ENCODE data around the gene TMEM91.
"Not testable (repeated sequence)": the region's sequence is repeated elsewhere in the genome, so short reads cannot be mapped to it uniquely, and the experiment has no call there.

Gene TMEM91

DNA sequence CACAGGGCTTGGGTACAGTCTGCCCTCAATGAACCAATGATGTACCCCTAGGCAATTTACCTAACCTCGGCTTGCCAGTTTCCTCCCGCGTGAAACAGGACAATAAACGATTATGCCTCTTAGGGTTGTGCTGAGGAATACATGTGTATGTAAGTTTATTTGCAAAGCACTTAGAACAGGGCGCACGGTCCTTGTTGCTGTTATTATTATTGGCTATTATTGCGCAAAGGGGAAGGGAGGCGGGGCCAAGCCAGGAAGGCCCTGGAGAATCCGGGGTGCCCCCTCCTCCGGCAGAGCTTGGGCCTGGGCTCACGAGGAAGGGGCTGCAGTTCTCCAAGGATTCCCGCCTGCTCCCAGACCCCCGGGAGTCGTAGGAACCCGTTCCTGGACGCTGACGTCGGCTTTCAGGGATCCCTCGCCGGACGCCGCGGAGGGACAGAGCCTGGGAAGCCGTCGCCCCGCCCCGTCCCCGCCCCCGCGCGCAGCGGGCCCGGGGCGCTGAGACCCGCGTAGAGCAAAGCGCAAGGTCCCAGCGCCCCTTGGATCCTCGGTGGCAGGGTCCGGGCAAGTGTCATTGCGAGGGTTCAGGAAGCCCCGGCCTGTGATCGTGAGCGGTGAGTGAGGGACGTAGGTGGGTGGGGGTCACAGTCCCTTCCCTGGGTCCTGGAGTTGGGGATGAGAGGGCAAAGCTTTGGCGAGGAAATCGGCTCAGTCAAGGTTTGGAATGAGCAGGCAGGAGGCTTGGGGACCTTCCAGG, at the start of gene TMEM91:
Gene TMEM91 (plus strand): TSS at position 293 of the 757 bp plus-strand sequence. CDS start 1,777 bp downstream, outside the sequence.
- no peak for DNase-seq

DNA sequence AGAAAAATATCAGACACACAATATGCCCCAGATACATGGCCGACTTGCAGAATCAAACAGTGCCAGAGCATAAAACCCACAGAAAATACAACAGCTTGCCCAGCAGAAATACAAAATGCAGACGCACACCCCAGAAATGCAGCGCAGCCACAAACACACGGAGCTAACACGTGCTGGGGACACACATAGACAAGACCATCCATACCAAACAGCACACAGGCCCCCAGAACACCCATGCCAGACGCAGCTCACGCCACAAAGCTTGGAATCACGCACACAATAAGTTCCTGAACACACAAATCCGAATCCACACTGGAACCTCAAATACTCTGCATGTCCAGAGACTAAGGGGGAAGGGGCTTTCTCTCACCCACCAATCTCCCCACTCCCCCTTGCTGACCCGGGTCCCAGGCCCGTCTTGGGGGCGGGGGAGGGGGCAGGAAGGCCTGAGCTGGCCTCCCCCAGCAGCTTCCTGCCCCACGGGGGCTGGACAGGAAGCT, 49.2 kb upstream of the TMEM91 start:
- DNase-seq = no peak

GRCh38 chr19:41327576-41328156, 48.7 kb upstream of the TMEM91 start:
- DNase-seq = no peak

GRCh38 chr19:41328157-41328841, 48.0 kb upstream of the TMEM91 start:
- no peak for DNase-seq

GRCh38 chr19:41328842-41329225, 47.5 kb upstream of the TMEM91 start:
- no peak for DNase-seq

- DNase-seq = no peak
Observed at GRCh38 chr19:41330481-41330880, 45.9 kb upstream of the TMEM91 start.

DNA sequence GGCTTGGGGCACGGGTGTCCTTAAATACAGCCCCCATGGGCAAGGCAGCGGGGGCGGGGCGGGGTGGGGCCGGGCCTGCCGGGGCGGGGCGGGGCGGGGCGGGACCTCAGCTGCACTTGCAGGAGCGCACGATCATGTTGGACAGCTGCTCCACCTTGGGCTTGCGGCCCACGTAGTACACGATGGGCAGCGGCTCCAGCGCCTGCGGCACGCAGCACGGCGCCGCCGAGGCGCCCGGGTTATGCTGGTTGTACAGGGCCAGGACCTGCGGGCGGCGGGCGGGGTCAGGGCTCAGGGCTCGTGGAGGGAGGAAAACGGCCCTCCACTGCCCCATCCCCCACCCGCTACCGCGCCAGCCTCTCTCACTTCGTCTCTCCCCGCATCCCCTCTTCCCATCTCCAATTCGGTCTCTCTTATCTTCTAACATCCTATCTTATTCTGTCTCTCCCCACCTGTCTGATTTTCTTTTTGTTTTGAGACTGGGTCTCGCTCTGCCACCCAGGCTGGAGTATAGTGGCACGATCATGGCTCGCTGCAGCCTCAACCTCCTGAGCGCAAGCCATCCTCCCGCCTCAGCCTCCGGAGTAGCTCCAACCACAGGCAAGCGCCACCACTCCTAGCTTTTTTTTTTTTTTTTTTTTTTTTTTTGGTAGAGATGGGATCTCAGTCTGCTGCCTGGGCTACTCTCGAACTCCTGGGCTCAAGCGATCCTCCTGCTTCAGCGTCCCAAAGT, 45.2 kb upstream of the TMEM91 start:
- DNase-seq = no peak

DNA sequence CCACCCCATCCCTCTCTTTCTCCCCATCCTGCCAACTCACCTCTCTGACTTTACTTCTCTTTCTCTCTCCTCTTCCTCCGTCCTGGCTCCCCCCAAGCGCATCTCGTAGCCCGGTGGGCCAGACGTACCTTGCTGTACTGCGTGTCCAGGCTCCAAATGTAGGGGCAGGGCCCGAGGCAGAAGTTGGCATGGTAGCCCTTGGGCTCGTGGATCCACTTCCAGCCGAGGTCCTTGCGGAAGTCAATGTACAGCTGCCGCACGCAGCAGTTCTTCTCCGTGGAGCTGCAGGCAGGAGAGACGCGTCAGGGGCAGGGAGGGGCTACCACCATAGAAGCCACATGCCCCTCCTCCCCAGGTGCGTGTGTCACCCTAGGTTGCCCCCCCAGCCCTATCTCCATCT, 44.3 kb upstream of the TMEM91 start:
- no peak for DNase-seq

- DNase-seq = no peak
Observed at GRCh38 chr19:41332468-41332867, 43.9 kb upstream of the TMEM91 start.

DNA sequence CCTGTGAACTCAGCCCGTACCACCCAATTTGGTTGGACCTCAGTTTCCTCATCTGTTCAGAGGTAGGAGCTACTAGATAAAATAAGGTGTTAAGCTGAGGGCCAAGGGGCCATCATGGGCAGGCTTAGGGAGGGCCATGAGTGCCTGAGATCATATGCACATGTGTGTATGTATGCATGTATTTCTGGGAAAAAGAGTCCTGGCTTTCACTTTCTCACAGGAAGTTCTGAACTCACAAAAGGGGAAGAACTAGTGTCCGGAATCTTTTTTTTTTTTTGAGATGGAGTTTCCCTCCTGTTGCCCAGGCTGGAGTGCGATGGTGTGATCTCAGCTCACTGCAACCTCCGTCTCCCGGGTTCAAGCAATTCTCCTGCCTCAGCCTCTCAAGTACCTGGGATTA, 41.5 kb upstream of the TMEM91 start:
- DNase-seq = no peak

GRCh38 chr19:41335467-41335866, 40.9 kb upstream of the TMEM91 start:
- no peak for DNase-seq

GRCh38 chr19:41339936-41340335, 36.4 kb upstream of the TMEM91 start:
- DNase-seq = no peak

- no peak for DNase-seq
Observed at GRCh38 chr19:41341669-41342490, 34.5 kb upstream of the TMEM91 start.

DNA sequence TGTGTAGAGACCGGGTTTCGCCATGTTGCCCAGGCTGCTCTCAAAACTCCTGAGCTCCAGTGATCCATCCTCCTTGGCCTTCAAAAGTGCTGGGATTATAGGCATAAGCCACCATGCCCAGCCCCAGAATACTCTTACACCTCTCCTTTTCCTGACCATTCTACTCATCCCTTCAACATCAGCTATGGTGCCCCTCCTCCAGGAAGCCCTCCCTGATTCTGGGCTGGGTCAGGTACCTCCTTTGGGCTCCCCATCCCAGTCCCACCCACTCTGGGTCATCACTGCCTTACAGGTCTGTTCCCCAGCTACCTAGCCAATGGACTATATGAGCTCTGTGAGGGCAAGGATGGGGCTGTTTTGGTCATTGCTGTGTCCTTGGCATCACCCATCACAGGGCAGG, 32.2 kb upstream of the TMEM91 start:
- DNase-seq = no peak

DNA sequence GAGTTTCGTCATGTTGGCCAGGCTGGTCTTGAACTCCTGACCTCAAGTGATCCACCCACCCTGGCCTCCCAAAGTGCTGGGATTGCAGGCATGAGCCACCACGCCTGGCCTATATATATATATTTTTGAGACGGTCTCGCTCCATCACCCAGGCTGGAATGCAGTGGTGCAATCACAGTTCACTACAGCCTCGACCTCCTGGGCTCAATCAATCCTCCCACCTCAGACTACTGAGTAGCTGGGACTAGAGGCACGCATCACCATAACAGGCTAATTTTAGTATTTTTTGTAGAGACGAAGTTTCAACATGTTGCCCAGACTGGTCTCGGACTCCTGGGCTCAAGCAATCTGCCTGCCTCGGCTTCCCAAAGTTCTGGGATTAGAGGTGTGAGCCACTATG, 29.4 kb upstream of the TMEM91 start:
- DNase-seq = not testable (repeated sequence)

GRCh38 chr19:41350735-41351338, 25.5 kb upstream of the TMEM91 start:
- DNase-seq = no peak

- DNase-seq = peak in 1 of 2 experiments; percentile 26
Observed at GRCh38 chr19:41351339-41352245, 24.7 kb upstream of the TMEM91 start.

DNA sequence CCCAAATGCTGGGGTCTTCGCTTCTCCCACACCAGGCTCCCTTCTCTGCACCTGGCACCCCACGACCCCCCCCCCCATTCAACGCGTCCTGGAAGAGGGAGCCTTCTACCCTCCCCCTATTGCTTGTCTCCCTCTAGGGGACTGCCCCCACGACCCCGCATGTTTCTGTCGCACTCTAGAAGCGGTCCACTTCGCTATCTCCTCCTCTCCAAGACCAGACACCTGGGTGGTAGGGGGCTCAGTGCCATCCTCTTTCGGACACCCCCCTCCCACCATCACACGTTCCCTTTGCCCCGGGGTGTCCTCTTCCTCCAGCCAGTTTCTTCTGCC, 24.1 kb upstream of the TMEM91 start:
- no peak for DNase-seq

DNA sequence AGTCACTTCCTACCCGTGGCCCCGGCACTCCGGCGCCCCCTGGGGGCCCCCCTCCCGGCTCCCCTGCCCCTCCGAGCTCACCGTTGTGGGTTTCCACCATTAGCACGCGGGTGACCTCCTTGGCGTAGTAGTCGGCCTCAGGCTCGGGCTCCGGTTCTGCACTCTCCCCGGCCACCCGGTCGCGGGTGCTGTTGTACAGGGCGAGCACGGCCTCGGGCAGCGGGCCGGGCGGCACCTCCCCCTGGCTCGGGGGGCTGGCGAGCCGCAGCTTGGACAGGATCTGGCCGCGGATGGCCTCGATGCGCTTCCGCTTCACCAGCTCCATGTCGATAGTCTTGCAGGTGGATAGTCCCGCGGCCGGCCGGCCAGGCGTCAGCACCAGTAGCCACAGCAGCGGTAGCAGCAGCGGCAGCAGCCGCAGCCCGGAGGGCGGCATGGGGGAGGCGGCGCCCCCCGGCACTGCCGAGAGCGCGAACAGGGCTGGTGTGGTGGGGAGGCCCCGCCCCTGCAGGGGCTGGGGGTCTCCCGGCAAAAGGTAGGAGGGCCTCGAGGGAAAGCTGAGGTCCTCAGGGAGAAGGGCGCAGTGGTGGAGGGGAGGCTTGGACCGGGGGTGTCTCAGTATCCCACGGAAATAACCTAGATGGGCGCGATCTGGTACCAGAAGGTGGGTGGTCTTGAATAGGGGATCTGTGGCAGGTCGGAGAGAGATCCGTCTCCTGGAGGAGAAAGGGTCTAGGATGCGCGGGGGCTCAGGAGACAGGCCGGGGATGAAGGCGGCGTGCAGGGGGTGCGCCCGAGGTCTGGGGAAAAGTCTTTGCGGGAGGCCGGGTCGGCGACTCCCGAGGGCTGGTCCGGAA, 23.5 kb upstream of the TMEM91 start:
- DNase-seq = peak; percentile 43 to 52
